HG02981 (cell line): ENCODE measurements around the gene RAB7B.

ENCODE experiments used
- ATAC-seq: cut with Tn5 transposase; IDR thresholded peaks from one replicate; pipeline ENCODE4 v1.9.1; 2021; ENCODE audit warnings: mild to moderate bottlenecking, moderate library complexity; ENCODE audit not compliant: unreplicated experiment

Gene RAB7B

GRCh38 chr1:205975387-205975998, 27.7 kb downstream of the RAB7B start:
- no peak for ATAC-seq

GRCh38 chr1:205974712-205975111, 28.5 kb downstream of the RAB7B start:
- ATAC-seq, result no peak

- ATAC-seq, result no peak
Measured at GRCh38 chr1:205973377-205974232, 29.6 kb downstream of the RAB7B start.

- no peak for ATAC-seq
Measured at GRCh38 chr1:205972491-205973168, 30.6 kb downstream of the RAB7B start.

- no peak for ATAC-seq
Measured at GRCh38 chr1:205972081-205972480, 31.1 kb downstream of the RAB7B start.

- ATAC-seq, result no peak
Measured at GRCh38 chr1:205971082-205971481, 32.1 kb downstream of the RAB7B start.

- ATAC-seq, result no peak
Measured at GRCh38 chr1:205970486-205970885, 32.7 kb downstream of the RAB7B start.

- no peak for ATAC-seq
Measured at GRCh38 chr1:205969229-205969628, 34.0 kb downstream of the RAB7B start.

GRCh38 chr1:205967554-205968335, 35.5 kb downstream of the RAB7B start:
- ATAC-seq, result no peak

GRCh38 chr1:205965036-205965884, 37.9 kb downstream of the RAB7B start:
- no peak for ATAC-seq

GRCh38 chr1:205963352-205964155, 39.6 kb downstream of the RAB7B start:
- ATAC-seq, result no peak

GRCh38 chr1:205962821-205963221, 40.4 kb downstream of the RAB7B start:
- ATAC-seq, result no peak

- no peak for ATAC-seq
Measured at GRCh38 chr1:205961991-205962820, 41.0 kb downstream of the RAB7B start.

- no peak for ATAC-seq
Measured at GRCh38 chr1:205961405-205961804, 41.8 kb downstream of the RAB7B start.

- no peak for ATAC-seq
Measured at GRCh38 chr1:205959789-205960188, 43.4 kb downstream of the RAB7B start.

GRCh38 chr1:205955499-205955898, 47.7 kb downstream of the RAB7B start:
- no peak for ATAC-seq

GRCh38 chr1:205954819-205955404, 48.3 kb downstream of the RAB7B start:
- ATAC-seq, result no peak

GRCh38 chr1:205951746-205952145, 51.4 kb downstream of the RAB7B start:
- no peak for ATAC-seq
